ENCODE results near the gene AGO3.

Gene AGO3

DNA sequence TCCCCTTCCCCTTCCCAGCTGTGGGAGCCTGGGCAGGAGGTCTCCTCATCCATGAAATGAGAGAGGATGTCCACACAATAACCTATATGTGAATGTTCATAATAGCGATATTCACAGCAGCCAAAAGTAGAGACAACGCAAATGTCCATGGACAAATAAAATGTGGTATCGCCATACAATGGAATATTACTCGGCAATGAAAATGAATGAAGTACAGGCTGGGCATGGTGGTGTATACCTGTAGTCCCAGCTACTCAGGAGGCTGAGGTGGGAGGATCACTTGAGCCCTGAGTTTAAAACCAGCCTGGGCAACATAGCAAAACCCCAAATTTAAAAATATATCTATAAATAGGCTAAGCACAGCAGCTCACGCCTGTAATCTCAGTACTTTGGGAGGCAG, 170.6 kb downstream of the AGO3 start:
- H3K36me3 ChIP-seq (ENCODE audit: control insufficient read depth, low read depth, low read length) = no peaks in the 10 kb centered on the region

GRCh38 chr1:36106269-36106668, 175.4 kb downstream of the AGO3 start:
- Histone ChIP-seq H3K4me1 (ENCODE audit: control insufficient read depth, low read depth, low read length) (no peaks in the 10 kb centered on the region), H3K27me3 (ENCODE audit: control insufficient read depth, insufficient read depth, low read length) (no peaks in the 10 kb centered on the region), H3K27ac (ENCODE audit: low read length) (no peak overlapping the region), H3K9ac (ENCODE audit: low read length) (no peak overlapping the region), H3K4me3 (ENCODE audit: low read length) (no peak overlapping the region), H3K9me3 (ENCODE audit: control insufficient read depth, low read depth, low read length) (no peaks in the 10 kb centered on the region), H3K36me3 (ENCODE audit: control insufficient read depth, low read depth, low read length) (no peaks in the 10 kb centered on the region)

More for the DNA sequence above, 170.6 kb downstream of the AGO3 start:
- no peaks in the 10 kb centered on the region for H3K27me3 ChIP-seq (ENCODE audit: control insufficient read depth, insufficient read depth, low read length)
- H3K4me3 ChIP-seq (ENCODE audit: low read length) = no peak overlapping the region
- no peak overlapping the region for H3K27ac ChIP-seq (ENCODE audit: low read length)
- H3K4me1 ChIP-seq (ENCODE audit: control insufficient read depth, low read depth, low read length) = peaks cover 5% of the 10 kb centered on the region
- H3K9me3 ChIP-seq (ENCODE audit: control insufficient read depth, low read depth, low read length) = no peaks in the 10 kb centered on the region
- H3K9ac ChIP-seq (ENCODE audit: low read length) = no peak overlapping the region

DNA sequence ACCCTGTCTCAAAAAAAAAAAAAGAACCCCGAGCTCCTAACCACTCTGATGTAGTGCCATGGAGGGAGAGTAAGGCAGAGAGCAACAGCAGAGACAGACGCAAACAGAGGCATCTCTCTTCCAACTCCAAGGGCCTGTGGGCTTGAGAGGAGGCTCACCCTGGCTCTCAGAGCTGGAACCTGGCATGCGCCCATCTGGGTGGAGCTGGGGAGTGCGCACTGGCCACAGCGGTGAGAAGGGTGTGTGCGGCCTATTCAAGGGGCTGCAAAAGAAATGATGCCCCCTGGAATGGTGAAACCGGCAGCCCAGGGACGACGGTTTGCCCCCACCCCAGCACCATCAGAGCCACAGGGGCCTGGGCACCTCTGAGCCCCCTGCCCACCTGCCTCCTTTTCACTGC, 176.5 kb downstream of the AGO3 start:
- no peak overlapping the region for H3K9ac ChIP-seq (ENCODE audit: low read length)

DNA sequence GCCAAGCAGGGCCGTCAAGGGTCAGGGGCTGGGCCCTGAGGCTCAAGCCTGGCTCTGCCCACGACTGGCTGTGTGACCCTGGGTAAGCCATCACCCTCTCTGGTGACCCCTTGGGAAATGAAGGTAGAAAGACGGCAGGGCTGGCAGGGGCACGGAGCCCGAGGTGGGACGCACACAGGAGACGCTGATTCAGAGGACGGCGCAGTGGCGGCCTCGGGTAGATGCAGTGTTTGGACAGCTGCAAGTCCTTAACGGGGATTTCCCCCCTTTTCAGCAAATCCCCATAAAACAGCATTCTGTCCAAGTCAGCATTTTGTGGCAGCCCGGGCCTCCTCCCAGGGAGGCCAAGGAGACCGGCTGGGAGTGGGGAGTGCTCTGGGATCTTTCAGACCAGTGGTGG, 177.4 kb downstream of the AGO3 start:
- Histone ChIP-seq H3K36me3 (ENCODE audit: control insufficient read depth, low read depth, low read length) (no peaks in the 10 kb centered on the region), H3K4me1 (ENCODE audit: control insufficient read depth, low read depth, low read length) (no peaks in the 10 kb centered on the region), H3K4me3 (ENCODE audit: low read length) (no peak overlapping the region), H3K27me3 (ENCODE audit: control insufficient read depth, insufficient read depth, low read length) (no peaks in the 10 kb centered on the region), H3K27ac (ENCODE audit: low read length) (no peak overlapping the region), H3K9ac (ENCODE audit: low read length) (no peak overlapping the region), H3K9me3 (ENCODE audit: control insufficient read depth, low read depth, low read length) (no peaks in the 10 kb centered on the region)

More for the DNA sequence above, 176.5 kb downstream of the AGO3 start:
- Histone ChIP-seq H3K36me3 (ENCODE audit: control insufficient read depth, low read depth, low read length) (no peaks in the 10 kb centered on the region), H3K4me1 (ENCODE audit: control insufficient read depth, low read depth, low read length) (no peaks in the 10 kb centered on the region), H3K27me3 (ENCODE audit: control insufficient read depth, insufficient read depth, low read length) (no peaks in the 10 kb centered on the region), H3K4me3 (ENCODE audit: low read length) (no peak overlapping the region), H3K27ac (ENCODE audit: low read length) (no peak overlapping the region), H3K9me3 (ENCODE audit: control insufficient read depth, low read depth, low read length) (no peaks in the 10 kb centered on the region)

DNA sequence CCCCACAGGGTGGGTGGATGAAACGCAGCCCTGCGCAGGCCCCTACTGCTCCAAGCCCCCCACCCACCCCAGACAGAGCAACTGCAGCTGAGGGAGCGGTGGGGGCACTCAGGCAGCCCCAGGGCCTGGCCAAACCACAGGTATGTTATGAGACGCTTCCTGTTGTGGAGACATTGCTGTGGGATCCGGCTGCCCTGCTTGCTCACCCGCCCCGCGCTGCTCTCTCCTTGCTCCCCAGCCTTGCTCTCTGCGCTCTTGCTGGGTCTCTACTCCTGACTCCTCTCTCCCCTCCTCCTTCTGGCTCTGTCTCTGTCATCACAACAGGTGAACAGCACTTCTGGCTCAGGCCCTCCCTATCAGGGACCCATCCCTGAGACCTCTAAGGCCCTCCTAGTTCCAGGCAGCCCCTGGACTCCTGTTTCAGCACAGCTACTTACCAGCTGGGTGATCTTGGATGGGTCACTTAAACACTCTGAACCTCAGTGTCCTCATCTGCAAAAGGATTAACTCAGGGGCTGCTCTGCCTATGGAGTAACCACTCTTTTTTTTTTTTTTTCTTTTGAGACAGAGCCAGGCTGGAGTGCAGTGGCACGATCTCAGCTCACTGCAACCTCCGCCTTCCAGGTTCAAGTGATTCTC, 178.3 kb downstream of the AGO3 start:
- Histone ChIP-seq H3K27ac (ENCODE audit: low read length) (no peak overlapping the region), H3K9ac (ENCODE audit: low read length) (no peak overlapping the region), H3K4me1 (ENCODE audit: control insufficient read depth, low read depth, low read length) (no peaks in the 10 kb centered on the region), H3K4me3 (ENCODE audit: low read length) (no peak overlapping the region), H3K27me3 (ENCODE audit: control insufficient read depth, insufficient read depth, low read length) (no peaks in the 10 kb centered on the region), H3K9me3 (ENCODE audit: control insufficient read depth, low read depth, low read length) (no peaks in the 10 kb centered on the region), H3K36me3 (ENCODE audit: control insufficient read depth, low read depth, low read length) (no peaks in the 10 kb centered on the region)

- Histone ChIP-seq H3K4me3 (ENCODE audit: low read length) (no peak overlapping the region), H3K36me3 (ENCODE audit: control insufficient read depth, low read depth, low read length) (no peaks in the 10 kb centered on the region), H3K4me1 (ENCODE audit: control insufficient read depth, low read depth, low read length) (no peaks in the 10 kb centered on the region), H3K9ac (ENCODE audit: low read length) (no peak overlapping the region), H3K27ac (ENCODE audit: low read length) (no peak overlapping the region), H3K27me3 (ENCODE audit: control insufficient read depth, insufficient read depth, low read length) (no peaks in the 10 kb centered on the region), H3K9me3 (ENCODE audit: control insufficient read depth, low read depth, low read length) (no peaks in the 10 kb centered on the region)
These were observed 180.2 kb downstream of the AGO3 start for GRCh38 chr1:36111151-36111550.

- Histone ChIP-seq H3K27ac (ENCODE audit: low read length) (no peak overlapping the region), H3K27me3 (ENCODE audit: control insufficient read depth, insufficient read depth, low read length) (no peaks in the 10 kb centered on the region), H3K36me3 (ENCODE audit: control insufficient read depth, low read depth, low read length) (no peaks in the 10 kb centered on the region), H3K9ac (ENCODE audit: low read length) (no peak overlapping the region), H3K4me1 (ENCODE audit: control insufficient read depth, low read depth, low read length) (no peaks in the 10 kb centered on the region), H3K9me3 (ENCODE audit: control insufficient read depth, low read depth, low read length) (no peaks in the 10 kb centered on the region), H3K4me3 (ENCODE audit: low read length) (no peak overlapping the region)
These were observed 181.9 kb downstream of the AGO3 start for GRCh38 chr1:36112823-36113222.

DNA sequence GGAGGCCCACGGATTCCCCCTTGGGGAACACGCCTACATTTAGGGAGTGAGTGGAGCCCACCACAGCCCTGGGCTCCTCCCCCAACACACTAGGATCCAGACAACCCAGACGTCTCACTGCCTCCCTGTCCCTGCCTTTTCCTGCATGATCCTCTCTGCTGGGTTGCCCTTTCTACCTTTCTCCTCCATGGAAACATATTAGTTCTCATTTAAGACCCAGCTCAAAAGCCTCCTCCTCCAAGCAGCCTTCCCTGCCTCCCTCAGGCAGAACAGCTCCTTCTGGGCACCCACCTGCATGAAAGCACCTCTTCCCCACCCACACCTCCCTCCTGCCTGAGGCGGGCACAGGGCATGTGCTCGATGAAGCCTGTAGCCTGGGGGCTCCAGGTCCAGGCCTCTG, 183.5 kb downstream of the AGO3 start:
- Histone ChIP-seq H3K27me3 (ENCODE audit: control insufficient read depth, insufficient read depth, low read length) (no peaks in the 10 kb centered on the region), H3K9ac (ENCODE audit: low read length) (no peak overlapping the region), H3K4me3 (ENCODE audit: low read length) (no peak overlapping the region), H3K9me3 (ENCODE audit: control insufficient read depth, low read depth, low read length) (no peaks in the 10 kb centered on the region), H3K27ac (ENCODE audit: low read length) (no peak overlapping the region), H3K4me1 (ENCODE audit: control insufficient read depth, low read depth, low read length) (no peaks in the 10 kb centered on the region), H3K36me3 (ENCODE audit: control insufficient read depth, low read depth, low read length) (no peaks in the 10 kb centered on the region)

DNA sequence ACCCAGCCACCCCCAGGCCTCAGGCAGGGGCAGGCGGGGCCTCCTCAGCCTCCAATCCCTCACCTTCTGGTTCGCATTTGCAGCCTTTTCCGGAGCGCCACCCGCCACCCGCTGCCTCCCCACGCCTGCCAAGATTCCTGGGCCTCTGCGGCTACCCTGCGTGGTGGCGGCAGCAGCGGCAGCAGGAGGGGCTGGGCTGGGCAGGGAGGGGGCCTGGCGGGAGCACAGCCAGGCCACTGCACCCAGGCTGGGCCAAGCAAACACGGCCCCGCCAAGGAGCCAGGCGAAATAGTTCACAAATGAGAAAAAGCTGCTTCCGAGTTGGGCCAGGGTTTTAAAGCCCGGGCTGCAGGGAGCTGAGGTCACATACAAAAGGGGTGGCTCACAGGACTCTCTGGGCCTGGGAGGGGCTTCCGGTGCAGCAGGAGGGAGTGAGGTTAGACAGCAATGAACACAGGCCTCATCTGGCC, 184.3 kb downstream of the AGO3 start:
- H3K9me3 ChIP-seq (ENCODE audit: control insufficient read depth, low read depth, low read length) = no peaks in the 10 kb centered on the region
- no peak overlapping the region for H3K9ac ChIP-seq (ENCODE audit: low read length)
- no peaks in the 10 kb centered on the region for H3K4me1 ChIP-seq (ENCODE audit: control insufficient read depth, low read depth, low read length)
- H3K36me3 ChIP-seq (ENCODE audit: control insufficient read depth, low read depth, low read length) = no peaks in the 10 kb centered on the region
- no peak overlapping the region for H3K4me3 ChIP-seq (ENCODE audit: low read length)
- no peaks in the 10 kb centered on the region for H3K27me3 ChIP-seq (ENCODE audit: control insufficient read depth, insufficient read depth, low read length)
- H3K27ac ChIP-seq (ENCODE audit: low read length) = no peak overlapping the region

DNA sequence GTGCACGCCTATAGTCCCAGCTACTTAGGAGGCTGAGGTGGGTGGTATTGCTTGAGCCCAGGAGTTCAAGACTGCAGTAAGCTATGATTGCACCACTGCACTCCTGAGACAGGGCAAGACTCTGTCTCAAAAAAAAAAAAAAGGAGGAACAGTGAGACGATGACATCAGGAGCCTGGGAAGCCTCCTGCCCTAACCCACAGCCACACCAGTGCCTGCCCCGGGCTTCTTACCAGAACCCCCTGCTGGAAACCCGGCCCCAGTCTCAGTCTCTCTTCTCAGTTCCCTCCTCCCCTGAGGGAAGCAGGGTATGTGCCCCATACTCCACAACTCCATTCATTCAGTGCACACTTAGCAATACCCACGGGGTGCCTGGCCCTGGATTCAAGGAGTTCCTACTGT, 185.0 kb downstream of the AGO3 start:
- H3K27me3 ChIP-seq (ENCODE audit: control insufficient read depth, insufficient read depth, low read length) = no peaks in the 10 kb centered on the region
- no peak overlapping the region for H3K9ac ChIP-seq (ENCODE audit: low read length)
- H3K4me1 ChIP-seq (ENCODE audit: control insufficient read depth, low read depth, low read length) = no peaks in the 10 kb centered on the region
- no peaks in the 10 kb centered on the region for H3K9me3 ChIP-seq (ENCODE audit: control insufficient read depth, low read depth, low read length)
- H3K36me3 ChIP-seq (ENCODE audit: control insufficient read depth, low read depth, low read length) = no peaks in the 10 kb centered on the region
- H3K4me3 ChIP-seq (ENCODE audit: low read length) = no peak overlapping the region
- no peak overlapping the region for H3K27ac ChIP-seq (ENCODE audit: low read length)

DNA sequence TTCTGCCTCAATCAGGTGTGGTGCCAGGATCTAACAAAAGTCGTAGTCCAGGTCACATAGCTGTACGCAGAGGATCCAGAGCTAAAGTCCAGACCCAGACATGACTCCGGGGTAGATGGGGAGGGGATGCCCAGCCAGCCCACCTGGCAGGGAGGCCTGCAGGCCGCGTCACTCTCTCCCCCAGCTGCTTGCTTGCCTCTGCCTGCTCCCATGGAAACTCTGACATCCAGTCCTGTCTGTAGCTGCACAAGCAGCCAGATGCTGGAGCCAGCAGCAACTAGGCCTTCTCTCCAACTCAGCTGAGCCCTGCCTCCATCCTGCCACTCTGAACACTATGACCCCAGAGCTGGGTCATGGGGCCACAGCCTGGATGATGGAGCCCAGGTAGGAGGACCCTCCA, 186.0 kb downstream of the AGO3 start:
- no peak overlapping the region for H3K9ac ChIP-seq (ENCODE audit: low read length)
- no peak overlapping the region for H3K27ac ChIP-seq (ENCODE audit: low read length)
- H3K36me3 ChIP-seq (ENCODE audit: control insufficient read depth, low read depth, low read length) = no peaks in the 10 kb centered on the region
- H3K27me3 ChIP-seq (ENCODE audit: control insufficient read depth, insufficient read depth, low read length) = no peaks in the 10 kb centered on the region
- no peak overlapping the region for H3K4me3 ChIP-seq (ENCODE audit: low read length)
- no peaks in the 10 kb centered on the region for H3K4me1 ChIP-seq (ENCODE audit: control insufficient read depth, low read depth, low read length)
- H3K9me3 ChIP-seq (ENCODE audit: control insufficient read depth, low read depth, low read length) = no peaks in the 10 kb centered on the region

DNA sequence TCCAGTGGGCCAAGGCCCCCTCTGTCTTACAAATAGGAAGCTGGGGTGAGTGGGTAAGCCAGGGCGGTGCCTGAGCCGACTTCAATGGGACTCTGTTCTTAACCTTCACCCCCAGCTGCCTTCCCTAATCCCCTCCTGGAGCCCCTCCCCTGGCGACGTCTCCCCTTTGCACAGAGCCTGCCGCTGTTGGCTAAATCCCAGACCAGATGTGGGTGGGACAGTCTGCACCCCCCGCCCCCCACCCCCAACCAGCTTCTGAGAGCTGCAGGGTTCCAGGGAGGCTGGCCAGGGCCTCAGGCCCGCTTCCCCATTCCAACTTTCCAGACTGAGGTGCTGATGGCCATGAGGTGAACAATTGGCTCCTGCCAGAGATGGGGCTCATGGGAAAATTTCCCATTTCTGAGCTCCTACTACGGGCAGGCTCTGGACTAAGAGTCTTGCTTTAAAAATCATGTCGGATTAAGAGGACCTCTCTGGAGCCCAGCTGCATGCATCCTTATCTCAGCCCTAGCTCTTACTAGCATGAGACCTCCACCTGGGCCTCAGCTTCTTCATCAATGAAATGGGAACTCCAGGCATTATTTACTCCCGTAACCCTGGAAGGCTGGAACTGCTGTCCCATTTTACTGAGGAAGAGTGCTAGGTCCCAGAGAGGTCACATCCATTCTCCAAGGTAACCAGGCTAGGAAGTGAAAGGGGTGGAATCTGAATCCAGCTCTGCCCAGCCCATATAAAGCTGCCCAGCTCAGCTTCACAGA, 187.7 kb downstream of the AGO3 start:
- Histone ChIP-seq H3K9ac (ENCODE audit: low read length) (no peak overlapping the region), H3K4me1 (ENCODE audit: control insufficient read depth, low read depth, low read length) (no peaks in the 10 kb centered on the region), H3K4me3 (ENCODE audit: low read length) (no peak overlapping the region), H3K27me3 (ENCODE audit: control insufficient read depth, insufficient read depth, low read length) (peaks cover 12% of the 10 kb centered on the region), H3K36me3 (ENCODE audit: control insufficient read depth, low read depth, low read length) (no peaks in the 10 kb centered on the region), H3K9me3 (ENCODE audit: control insufficient read depth, low read depth, low read length) (no peaks in the 10 kb centered on the region), H3K27ac (ENCODE audit: low read length) (no peak overlapping the region)
